GM12864 (cell line): Measurements from ENCODE around the gene C1orf174.

ENCODE experiments used
- DNase-seq: peaks from one replicate; pipeline ENCODE4 v3.0.0-alpha.2; 2011; ENCODE audit warnings: low read depth
- H3K4me3 ChIP-seq: 2 replicates; pipeline ENCODE4 v1.5.1; 2011; ENCODE audit warnings: mild to moderate bottlenecking, low read depth, low read length, control low read depth
- TF ChIP-seq, protein P1 (sequence below): IDR thresholded peaks from 2 replicates; pipeline ENCODE4 v1.5.1; 2011; ENCODE audit warnings: low read depth, mild to moderate bottlenecking, moderate library complexity, low read length, control low read depth, inconsistent platforms; ENCODE audit errors: missing control alignments

Gene C1orf174

GRCh38 chr1:3888301-3888700, 11.8 kb downstream of the C1orf174 start:
- H3K4me3 ChIP-seq: no peak overlapping the region
- TF ChIP-seq, protein P1, sequence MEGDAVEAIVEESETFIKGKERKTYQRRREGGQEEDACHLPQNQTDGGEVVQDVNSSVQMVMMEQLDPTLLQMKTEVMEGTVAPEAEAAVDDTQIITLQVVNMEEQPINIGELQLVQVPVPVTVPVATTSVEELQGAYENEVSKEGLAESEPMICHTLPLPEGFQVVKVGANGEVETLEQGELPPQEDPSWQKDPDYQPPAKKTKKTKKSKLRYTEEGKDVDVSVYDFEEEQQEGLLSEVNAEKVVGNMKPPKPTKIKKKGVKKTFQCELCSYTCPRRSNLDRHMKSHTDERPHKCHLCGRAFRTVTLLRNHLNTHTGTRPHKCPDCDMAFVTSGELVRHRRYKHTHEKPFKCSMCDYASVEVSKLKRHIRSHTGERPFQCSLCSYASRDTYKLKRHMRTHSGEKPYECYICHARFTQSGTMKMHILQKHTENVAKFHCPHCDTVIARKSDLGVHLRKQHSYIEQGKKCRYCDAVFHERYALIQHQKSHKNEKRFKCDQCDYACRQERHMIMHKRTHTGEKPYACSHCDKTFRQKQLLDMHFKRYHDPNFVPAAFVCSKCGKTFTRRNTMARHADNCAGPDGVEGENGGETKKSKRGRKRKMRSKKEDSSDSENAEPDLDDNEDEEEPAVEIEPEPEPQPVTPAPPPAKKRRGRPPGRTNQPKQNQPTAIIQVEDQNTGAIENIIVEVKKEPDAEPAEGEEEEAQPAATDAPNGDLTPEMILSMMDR: no peak
- no peak for DNase-seq

DNA sequence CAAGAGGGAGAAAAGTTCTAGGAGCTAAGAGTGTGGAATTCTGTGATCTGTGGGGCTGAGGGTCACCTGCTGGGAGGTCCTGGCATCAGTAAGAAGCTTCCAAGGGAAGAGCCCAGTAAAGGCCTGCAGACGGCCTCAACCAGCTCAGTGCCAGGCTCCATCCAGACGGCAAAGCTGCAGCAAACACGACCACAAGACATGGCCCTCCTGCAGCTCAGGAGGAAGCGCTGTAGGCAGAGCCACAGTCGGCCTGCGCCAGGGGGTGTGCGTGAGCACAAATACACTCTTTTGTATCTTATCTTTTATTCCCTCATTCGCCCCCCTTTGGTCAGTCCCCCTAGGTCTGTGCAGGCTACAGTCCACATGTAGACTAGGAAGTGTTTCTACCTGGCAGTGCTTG, 13.4 kb downstream of the C1orf174 start:
- DNase-seq: no peak
- TF ChIP-seq, protein P1: no peak
- no peak overlapping the region for H3K4me3 ChIP-seq

- TF ChIP-seq, protein P1: no peak
- no peak for DNase-seq
Observed at GRCh38 chr1:3886106-3886670, 13.9 kb downstream of the C1orf174 start.

DNA sequence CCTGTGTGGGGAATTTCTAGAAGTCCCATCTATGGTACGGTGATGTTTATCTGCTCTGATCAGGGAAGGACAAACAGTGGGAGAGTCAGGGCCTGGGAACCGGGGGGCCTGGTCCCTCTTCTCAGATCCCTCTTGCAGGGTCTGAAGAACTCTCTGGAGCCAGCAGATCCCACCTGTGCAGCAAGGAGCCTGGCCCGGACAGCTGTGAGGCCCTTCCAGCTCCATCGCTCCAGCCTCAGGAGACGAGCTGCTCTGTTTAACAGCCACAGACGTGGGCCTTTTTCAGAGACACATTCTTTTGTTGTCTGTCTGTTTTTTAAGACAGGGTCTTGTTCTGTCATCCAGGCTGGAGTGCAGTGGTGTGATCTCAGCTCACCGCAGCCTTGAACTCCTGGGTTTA, 14.5 kb downstream of the C1orf174 start:
- DNase-seq: no peak
- H3K4me3 ChIP-seq: no peak overlapping the region
- TF ChIP-seq, protein P1: no peak

More at GRCh38 chr1:3886106-3886670, 13.9 kb downstream of the C1orf174 start:
- no peak overlapping the region for H3K4me3 ChIP-seq

GRCh38 chr1:3884966-3885365, 15.1 kb downstream of the C1orf174 start:
- H3K4me3 ChIP-seq: no peak overlapping the region
- TF ChIP-seq, protein P1: no peak
- DNase-seq: no peak

GRCh38 chr1:3883194-3883925, 16.7 kb downstream of the C1orf174 start:
- TF ChIP-seq, protein P1: no peak
- DNase-seq: no peak

GRCh38 chr1:3881193-3881480, 18.9 kb downstream of the C1orf174 start:
- no peak overlapping the region for H3K4me3 ChIP-seq
- no peak for DNase-seq
- TF ChIP-seq, protein P1: no peak

More at GRCh38 chr1:3883194-3883925, 16.7 kb downstream of the C1orf174 start:
- no peak overlapping the region for H3K4me3 ChIP-seq
